T47D (cell line): Measurements from ENCODE around the gene MEOX1.

ENCODE experiments used
- DNase-seq, 2 experiments: peaks; one replicate each; pipeline versions ENCODE4 v3.0.0 to v3.0.0-alpha.2; 2011 to 2012; ENCODE audit warnings: low read depth in 1 of 2, low spot score in 1 of 2
- JUND ChIP-seq: IDR thresholded peaks from 2 replicates; pipeline ENCODE4 v1.6.1; 2012; ENCODE audit warnings: low read depth
- in situ Hi-C: cut with HindIII; loops from 2 replicates; pipeline ENCODE4 v1.10.0; 2016; ENCODE audit warnings: low sequenced_read_pairs, low pct_unique_long_range_greater_than_20kb

The MEOX1 gene

GRCh38 chr17:43661699-43662412 is at the start of gene MEOX1:
Gene MEOX1, minus strand, starts transcription at chr17:43661922. Its CDS starts 388 bp downstream, at chr17:43661534.
- in situ Hi-C loops, result no loop called here
- no peak for TF ChIP-seq JUND
- no peak for DNase-seq

DNA sequence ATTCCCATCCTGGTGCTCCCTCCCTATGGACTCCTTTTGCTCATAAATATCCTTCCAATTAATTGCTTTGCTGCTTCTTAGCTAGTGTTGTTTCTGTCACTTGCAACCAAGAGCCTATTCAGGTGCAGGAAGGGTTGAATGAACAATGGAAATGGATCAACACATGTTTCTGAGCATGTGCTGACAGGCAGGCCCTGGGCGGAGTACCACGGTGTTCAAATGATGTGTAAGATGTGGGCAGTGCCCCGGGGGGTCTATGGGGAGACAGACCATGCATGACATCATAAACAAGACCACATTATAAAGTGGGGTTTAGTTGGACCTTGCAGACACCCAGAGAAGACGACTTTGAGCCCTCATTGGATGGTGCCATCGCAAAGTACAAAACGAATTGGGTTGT is 48.4 kb upstream of the MEOX1 start:
- TF ChIP-seq JUND, result no peak
- DNase-seq, result no peak
- in situ Hi-C loops, result no loop called here

DNA sequence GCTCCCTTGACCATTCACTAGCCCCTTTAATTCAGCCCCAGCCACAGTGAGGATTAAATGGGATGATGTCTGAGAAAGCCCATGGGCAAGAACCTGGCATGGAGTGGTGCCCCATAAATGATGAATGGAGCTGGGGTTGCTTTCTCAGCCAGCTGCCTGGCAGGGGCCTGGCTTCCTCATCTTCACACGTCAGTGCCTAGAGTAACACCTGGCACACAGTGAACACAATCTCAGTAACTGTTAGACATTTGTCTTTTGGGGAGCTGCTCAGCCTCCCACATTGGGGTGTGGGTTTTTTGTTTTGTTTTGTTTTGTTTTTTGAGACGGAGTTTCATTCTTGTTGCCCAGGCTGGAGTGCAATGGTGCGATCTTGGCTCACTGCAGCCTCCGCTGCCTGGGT is 47.5 kb upstream of the MEOX1 start:
- DNase-seq, result no peak
- TF ChIP-seq JUND, result no peak
- in situ Hi-C loops, result no loop called here

DNA sequence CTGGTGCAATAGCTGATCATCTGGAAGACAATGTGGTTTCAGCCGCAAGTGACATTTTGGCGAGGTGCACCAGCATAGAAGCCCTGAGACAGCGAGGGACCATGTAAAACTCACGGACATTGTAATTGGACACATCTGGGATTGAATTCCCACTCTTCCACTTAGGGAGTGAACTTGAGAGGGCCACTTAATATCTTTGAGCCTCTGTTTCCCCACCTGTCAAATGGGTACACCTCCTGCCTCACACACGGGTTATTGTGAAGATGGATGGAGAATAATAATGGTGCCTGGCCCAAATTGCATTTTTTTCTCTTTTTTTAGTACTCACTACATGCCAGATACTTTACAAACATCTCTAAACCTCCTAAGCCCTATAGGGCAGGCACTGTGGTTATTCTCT is 45.5 kb upstream of the MEOX1 start:
- in situ Hi-C loops, result no loop called here
- no peak for TF ChIP-seq JUND

DNA sequence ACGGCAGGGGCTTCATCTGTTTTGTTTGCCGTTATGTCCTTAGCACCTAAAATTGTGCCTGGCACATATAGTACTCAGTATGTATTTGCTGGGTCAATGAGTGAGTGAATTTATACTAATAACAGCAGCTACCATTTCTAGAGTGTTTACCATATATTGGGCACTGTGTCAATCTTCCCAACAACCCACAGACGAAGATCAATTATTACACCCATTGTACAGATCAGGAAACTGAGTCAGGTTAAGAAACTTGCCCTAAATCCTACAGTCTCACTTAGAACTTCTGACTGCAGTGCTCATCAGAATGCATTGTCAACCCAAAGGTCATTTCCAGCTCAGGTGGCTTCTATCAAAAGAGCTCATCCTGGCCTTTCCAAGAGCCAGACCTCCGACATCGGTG is 44.5 kb upstream of the MEOX1 start:
- TF ChIP-seq JUND, result no peak
- no peak for DNase-seq
- in situ Hi-C loops, result no loop called here

More for the DNA sequence above, 45.5 kb upstream of the MEOX1 start:
- no peak for DNase-seq

- in situ Hi-C loops, result no loop called here
- DNase-seq, result no peak
- no peak for TF ChIP-seq JUND
These were observed 41.9 kb upstream of the MEOX1 start for GRCh38 chr17:43703630-43704029.

DNA sequence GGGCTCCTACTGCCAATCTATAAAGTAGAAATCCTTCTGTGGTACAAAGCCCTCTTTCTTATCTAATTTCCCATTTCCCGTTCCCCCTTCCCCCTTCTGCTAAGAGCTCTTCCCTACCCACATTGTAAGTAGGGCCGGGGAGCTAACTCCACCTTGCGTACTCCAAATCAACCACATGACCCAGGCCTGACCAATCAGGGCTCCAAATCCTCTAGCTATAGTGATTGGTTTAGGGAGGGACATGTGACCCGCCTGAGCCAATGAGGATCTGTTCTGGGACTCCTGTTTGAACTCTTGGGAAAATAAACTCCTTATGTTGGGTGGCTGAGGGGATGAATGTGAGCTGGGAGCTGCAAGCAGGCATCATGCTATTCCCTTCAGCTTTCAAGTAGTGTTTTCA is 40.9 kb upstream of the MEOX1 start:
- peak in 1 of 2 experiments; percentile 54 for DNase-seq
- no peak for TF ChIP-seq JUND
- in situ Hi-C loops, result no loop called here

- no peak for DNase-seq
- TF ChIP-seq JUND, result no peak
- in situ Hi-C loops, result no loop called here
These were observed 39.6 kb upstream of the MEOX1 start for GRCh38 chr17:43701318-43701743.

DNA sequence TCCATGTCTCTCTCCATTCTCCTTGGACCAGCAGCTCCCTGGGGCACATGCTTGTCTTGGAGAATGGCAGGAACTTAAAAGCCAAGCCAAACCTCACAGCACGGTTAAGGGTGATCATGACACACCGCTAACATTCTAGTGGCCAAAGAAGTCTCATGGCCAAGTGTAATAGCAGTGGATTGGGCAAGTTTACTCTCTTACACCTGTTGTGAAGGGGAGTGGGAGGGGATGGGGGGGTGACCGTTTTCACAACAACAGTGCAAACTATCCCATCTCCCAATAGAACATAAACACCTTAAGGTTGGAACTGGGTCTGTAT is 37.7 kb upstream of the MEOX1 start:
- no peak for TF ChIP-seq JUND
- in situ Hi-C loops, result no loop called here
- no peak for DNase-seq

- no peak for DNase-seq
- TF ChIP-seq JUND, result no peak
These were observed 37.1 kb upstream of the MEOX1 start for GRCh38 chr17:43698678-43699437.

DNA sequence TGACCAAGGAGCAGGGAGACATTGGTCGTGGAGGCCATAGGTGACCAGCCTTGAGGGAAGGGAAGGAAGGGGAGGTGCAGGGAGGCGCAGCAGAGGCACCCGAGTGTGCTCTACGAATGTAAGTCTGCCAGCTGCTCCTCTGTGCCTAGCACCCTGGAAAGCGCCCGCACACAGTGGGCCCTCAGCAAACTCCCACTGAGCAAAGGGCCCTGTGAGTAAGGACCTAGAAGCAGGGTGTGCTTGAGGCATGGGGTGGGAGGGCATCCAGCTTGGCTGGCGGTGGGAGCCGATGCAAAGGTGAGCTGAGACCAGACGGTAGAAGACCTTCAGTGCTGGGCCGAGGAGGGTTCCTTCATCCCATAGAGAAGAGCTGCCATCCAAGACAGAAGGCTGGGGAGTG is 36.2 kb upstream of the MEOX1 start:
- TF ChIP-seq JUND, result no peak
- DNase-seq, result no peak
- in situ Hi-C loops, result no loop called here

More at GRCh38 chr17:43698678-43699437, 37.1 kb upstream of the MEOX1 start:
- in situ Hi-C loops, result no loop called here

DNA sequence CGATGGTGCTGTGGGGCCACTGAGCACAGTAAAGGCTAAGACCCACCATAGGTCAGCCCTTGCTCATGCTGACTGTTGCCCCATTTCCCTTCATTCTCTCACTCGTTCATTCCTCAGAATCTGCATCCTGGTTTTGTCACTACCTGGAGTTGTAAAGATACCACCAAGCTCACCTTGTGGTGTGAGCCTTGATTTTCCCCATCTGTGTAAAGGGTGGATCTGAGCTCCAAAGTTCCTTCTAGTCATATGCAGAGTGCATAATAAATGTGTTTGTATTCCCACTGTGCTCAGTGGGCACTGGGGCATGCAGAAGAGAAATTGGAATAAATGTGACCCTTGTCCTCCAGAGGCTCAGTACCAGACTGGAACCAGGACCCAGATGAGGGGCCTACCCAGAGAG is 35.2 kb upstream of the MEOX1 start:
- no peak for DNase-seq
- in situ Hi-C loops, result no loop called here
- TF ChIP-seq JUND, result no peak
